HG03342 (cell line): ENCODE data around the gene PLAC9.

Experiments
- ATAC-seq: cut with Tn5 transposase; IDR thresholded peaks from one replicate; pipeline ENCODE4 v1.9.1; 2021; ENCODE audit warnings: mild to moderate bottlenecking, moderate library complexity; ENCODE audit not compliant: unreplicated experiment

The PLAC9 gene

DNA sequence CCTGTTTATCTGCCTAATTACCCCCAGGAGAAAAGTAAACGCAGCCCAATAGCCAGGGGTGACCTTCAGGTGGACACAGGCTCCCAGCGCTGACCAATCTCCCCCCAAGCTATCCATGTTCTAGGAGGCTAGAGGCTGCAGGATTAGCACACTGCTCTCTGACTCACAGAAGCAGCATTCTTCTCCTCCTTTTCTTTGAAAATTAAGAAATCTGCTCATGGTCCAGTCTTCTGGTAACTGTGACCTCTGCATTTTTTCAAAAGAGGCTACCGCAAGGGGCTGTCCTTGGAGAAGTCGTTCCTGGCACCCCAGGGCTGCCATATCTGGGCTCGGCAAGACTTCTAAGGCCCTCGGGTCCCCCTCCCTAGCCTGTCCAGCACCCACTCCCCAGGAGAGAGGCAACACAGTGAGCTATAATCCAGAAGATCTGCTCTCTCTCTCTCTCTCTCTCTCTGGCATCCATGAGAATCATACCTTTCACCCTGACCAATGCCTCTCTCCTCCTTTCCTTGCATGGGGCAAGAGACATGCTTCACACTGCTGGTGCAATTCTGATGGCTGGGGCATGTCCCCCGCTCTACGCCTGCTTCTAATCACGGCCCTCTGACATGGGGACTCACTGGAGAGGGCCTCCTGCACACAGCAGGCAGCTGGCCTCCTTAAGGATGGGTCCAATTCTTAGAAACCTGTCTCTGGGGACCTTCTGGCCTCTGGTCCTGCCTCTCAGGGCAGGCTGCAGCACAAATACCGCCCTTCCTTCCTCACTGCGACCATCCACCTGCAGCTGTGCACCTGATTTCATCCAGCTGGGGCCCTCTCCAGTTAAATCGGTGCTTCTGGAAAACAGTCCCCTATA, 45.5 kb downstream of the PLAC9 start:
- no peak for ATAC-seq

DNA sequence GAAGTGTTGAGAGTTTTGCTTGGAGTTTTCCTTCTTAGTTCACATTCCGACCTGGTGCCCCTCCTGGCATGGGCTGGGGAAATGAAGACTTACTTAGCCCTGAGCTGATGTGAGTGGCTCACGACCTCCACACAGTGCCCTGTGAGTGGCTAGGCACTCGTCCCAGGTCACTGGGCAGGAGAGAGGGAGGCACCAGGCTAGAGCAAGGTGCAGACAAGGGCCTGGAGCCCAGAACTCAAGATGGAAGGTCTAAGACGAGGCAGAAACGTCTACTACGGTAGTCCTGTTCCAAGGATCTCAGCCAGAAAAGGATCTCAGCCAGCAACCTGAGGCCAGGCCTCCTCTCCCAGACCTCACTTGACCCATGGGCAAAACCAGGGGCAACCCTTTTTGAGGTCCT, 50.5 kb downstream of the PLAC9 start:
- no peak for ATAC-seq

DNA sequence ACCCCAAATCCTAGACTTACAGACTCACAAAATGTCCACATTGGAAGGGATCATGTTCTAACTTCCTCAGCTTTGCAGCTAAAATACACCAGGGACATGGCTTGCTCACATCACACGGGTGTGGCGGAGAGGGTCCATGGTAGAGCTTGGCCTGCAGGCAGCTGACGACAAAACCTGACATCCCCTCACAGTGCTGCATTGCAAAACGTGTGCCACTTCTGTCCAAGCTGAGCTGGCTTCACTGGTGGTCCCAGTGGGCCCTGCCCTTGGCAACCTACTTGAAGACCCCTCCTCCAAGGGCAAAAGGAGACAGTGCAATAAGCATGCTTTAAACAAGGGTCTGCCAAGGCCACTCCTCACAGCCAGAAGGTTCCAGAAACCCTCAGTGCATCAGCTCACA, 50.9 kb downstream of the PLAC9 start:
- no peak for ATAC-seq

DNA sequence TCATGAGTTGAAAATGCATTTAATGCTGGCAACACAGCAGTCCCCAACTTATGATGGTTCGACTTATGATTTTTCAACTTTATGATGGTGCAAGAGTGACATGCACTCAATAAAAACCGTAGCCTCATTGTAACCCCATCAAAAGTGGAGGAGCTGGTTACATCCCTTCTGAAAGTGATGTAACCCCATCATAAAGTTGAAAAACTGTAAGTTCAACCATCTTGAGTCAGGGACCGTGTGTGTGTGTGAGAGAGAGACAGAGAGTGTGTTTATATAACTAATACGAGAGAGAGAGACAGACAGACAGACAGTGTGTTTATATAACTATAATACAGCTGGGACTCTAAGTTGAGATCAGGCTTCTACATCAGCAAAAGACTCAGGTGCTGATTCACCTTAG, 51.8 kb downstream of the PLAC9 start:
- ATAC-seq: no peak

DNA sequence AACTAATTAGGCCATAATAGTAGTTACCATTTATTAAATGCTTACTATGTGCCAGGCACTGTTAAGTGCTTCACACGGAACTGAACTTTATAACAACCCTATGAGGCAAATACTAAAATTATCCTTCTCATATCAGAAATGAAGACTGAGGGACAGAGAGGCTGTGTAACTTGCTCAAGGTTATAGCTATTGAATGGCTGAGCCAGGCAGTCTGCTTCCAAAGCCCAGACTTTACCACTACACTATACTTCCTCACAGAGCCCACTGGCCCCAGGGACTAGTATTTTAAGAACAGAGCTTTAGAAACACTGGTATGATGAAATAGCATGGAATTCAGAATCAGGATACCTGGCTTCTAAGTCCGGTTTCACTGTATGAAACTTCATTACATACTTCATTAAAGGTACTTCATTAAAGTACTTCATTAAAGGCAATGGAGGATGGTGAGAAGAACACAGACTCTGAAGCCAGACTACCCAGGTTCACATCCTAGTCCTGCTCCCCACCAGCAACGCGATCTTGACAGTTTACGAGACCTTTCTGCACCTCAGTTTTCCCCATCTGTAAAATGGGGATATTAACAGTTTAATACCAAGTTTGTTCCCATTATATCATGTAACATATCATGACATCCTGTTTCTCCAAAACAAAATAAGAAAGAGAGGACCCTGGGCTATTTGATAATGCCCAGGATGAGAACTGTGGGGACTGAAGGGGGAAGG, 53.2 kb downstream of the PLAC9 start:
- no peak for ATAC-seq

DNA sequence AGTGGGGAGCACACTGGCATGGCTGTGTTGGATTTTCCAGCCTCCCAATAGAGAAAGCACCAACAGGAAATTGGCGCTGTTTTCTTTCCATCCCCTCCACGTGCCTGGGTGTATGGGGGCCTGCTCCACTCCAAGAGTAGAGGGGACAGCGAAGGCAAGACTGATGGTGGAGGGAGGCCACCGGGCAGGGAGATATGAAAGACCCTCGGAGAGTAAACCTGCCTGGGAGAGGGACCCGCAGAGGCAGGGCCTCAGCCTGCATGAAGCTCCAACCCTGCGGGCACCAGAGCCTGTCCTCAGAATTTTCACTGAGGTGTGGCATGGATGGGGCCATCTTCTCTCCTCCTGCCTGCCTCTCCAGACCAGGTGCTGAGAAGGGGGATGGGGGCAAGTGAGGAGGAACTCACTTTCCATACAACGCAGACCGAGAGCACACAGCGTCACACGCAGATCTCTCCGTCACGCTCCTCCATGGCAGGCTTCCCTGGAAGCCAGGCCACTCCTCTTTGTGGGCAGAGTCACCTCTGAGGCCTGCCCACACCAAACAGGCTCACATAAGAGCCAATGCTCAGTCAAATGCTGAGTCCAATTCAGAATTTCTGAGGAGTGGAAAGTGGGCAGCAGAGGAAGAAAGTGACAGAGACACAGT, 54.0 kb downstream of the PLAC9 start:
- no peak for ATAC-seq

DNA sequence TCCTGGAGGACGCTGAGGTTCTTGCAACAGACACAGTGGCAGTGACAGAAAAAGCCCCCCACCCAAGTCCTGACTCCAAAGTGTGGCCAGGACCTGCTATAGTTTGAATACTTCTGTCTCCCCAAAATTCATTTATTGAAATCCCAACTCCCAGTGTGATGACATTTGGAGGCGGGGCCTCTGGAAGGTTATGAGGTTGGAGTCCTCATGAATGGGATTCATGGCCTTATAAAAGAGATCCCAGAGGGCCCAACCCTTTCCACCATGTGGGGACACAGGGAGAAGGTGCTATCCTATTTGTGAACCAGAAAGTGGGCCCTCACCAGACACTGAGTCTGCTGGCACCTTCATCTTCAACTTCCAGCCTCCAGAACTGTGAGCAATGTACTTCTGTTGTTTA, 54.5 kb downstream of the PLAC9 start:
- no peak for ATAC-seq

DNA sequence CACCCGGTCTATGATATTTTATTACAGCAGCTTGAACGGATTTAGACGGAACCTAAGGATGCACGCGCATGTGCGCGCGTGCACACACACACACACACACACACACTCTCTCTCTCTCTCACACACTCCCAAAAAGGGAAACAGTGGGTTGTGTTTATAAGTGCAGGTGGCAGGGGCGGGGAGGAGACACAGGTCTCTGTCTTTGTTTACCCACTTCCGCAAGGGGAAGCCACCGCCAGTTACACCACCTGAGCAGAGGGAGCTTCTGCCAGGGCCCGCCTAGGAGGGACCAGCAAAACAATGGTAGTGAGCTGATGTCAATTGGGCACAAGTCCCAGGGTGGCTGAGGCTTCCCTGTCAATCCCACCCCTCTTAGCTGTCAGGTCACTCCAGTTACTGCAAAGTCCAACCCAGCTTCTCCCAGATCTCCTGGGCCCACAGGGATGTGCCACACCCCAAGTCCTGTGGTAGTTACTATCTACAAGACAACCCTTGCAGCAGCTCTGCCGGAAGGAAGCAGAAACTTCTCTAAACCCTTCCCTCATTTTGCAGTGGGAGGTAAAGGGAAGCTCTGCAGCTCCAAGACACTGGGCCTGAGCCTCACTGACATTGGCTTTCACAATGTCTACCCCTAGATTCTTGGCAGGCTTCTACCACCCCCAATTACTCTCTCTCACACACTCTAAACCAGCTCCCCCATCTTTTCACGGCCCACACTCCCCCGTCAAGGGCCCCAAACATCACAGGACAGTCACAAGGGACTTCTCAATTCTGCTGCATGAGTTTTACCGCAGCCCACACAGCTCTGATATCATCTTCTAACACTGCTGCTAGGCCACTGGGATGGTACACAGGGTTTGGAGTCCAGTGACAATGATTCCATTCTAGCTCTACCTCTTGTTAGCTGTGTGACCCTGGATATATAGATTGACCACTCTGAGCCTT, 55.2 kb downstream of the PLAC9 start:
- peak; percentile 88 for ATAC-seq

DNA sequence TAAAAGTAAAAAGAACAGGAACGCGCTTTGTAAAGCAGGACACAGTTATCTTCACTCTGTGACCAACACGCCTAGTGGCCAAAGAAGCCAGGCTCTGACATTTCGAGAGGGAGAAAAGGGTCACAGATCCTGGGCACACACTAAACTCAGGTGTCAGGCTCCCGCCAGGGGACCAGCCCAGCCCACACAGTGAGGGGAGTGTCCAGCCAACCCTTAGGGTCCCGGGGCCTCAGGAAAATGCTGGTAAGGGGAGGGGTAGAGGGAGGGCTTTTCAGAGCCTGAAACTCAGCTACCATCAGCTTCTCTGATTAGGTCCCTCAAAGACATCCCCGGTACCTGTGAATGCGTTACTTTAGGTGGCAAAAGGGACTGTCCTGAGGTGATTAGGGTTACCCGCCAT, 56.2 kb downstream of the PLAC9 start:
- ATAC-seq: no peak

DNA sequence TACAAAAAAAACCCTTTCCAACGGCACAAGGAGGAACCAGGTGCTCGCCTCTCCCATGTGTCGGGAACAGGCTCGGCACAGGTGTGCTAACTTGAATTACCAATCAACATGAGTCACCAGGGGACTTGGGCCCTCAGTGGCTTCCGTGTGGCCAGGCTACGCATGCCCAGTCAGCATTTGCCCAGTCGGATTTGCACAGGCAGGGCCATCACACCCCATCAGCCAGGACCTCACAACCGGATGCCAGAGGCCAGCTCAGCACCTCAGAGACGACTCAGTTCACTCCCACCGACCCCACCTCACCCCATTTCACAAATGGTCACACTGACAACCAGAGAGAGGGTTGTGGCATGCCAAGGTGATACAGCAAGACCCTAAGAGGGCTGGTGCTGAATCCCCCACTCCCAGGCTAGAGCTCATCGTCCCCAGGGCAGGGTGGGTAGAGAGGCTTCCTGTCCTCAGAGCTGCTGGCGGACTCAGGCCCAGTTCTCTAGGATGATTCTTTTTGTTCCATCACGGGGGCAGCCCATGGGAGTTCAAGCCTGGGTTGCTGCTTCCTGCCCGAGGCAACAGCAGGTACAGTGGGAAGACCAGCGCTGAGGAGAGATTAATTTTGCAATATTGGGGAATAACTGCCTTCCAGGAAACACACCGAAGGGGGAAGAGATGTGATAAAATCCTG, 59.2 kb downstream of the PLAC9 start:
- ATAC-seq: no peak

DNA sequence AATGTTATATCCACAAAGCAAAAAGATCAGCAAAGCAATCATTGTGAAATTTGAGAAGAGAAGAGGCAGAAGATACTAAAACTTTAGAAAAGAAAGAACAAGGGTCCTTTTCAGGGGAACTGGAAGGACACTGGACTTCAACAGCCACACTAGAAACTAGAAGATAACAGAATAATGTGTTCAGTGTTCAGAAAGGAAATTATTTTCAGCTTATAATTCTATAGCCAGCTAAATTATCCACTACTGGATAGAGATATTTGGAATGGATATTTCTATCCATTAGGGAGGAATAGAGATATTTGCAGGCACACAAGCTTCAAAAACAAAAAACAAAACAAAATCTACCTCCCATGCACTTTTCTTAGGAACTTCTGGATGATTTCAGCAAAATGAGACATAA, 60.0 kb downstream of the PLAC9 start:
- ATAC-seq: no peak

DNA sequence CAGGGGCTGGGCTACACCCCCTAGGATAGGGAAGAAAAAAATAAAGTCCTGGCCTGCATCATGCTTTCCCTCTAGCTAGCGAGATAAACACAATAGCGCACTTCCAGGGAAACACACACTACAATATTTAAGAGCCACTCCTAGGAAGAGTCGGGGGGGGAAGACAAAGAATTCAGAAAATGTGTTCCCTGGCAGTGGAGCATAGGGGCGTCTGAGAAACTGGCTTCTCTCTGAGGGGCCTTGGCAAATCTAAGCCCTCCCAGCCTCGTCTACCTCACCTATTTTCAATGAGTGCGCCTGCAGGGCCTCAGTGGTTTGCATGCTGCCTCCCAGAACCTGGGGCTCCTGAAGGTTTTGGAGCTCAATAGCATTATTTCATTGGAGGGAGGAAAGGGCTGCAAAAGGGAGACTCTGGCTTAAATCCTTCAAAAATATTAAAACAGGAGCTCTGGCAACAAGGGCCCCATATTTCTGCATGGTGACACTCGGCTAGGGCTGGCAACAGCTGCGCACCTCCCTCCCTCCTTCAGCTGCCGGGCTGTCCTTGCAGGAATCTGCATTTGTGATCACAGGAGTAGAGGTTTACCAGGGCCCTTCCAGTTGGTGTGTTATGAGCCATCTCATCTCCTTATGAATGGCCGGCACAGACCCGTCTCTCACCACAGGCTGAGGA, 62.0 kb downstream of the PLAC9 start:
- no peak for ATAC-seq
